Endothelial cell of umbilical vein (primary cell): ENCODE measurements around the gene KRTAP20-2.

Experiments
- EZH2 ChIP-seq: IDR thresholded peaks from 2 replicates; pipeline ENCODE4 v1.6.1; 2012; ENCODE audit warnings: borderline replicate concordance, low read depth, mild to moderate bottlenecking, moderate library complexity, low read length, inconsistent platforms; ENCODE audit not compliant: severe bottlenecking
- POLR2A ChIP-seq: IDR thresholded peaks from 2 replicates; pipeline ENCODE4 v1.6.1; 2012; ENCODE audit warnings: low read depth, mild to moderate bottlenecking, control low read depth, low read length
- POLR2AphosphoS5 ChIP-seq: IDR thresholded peaks from 2 replicates; pipeline ENCODE4 v1.6.1; 2012; ENCODE audit warnings: low read depth, mild to moderate bottlenecking, control low read depth, low read length, moderate library complexity; ENCODE audit not compliant: insufficient read depth
- TF ChIP-seq, protein P1 (sequence below), 2 donors: IDR thresholded peaks; 1 replicate in 1 of 2; 2 replicates in 1 of 2; pipeline ENCODE4 v1.5.1; 2011; ENCODE audit warnings: low read length in 2 of 2, mild to moderate bottlenecking in 2 of 2, moderate library complexity in 2 of 2, control low read depth in 1 of 2, inconsistent platforms in 1 of 2, low read depth in 1 of 2; ENCODE audit not compliant: insufficient read depth in 1 of 2; ENCODE audit errors: extremely low read depth in 1 of 2

DNA sequence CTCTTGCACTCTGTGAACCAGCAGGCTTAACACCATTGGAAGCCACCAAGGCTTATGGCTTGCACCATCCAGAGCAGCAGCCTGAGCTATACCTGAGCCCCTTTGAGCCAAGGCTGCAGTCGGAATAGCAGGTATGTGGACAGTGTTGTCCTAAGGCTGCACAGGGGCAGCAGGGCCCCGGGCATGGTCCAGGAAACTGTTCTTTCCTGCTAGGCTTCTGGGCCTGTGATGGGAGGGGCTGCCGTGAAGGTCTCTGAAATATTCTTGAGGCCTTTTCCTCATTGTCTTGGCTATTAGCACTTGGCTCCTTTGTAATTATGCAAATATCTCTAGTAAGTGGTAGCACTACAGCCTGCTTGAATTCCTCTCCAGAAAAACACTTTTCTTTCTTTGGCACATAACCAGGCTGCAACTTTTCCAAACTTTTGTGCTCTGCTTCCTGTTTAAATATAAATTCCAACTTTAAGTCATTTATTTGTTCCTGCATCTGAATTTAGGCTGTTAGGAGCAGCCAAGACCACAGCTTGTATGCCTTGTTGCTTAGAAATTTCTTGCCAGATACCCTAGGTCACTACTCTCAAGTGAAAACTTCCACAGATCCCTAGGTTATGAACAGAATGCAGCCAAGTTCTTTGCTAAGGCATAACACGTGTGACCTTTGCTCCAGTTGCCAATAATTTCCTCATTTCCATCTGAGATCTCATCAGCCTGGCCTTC lies 9.4 kb upstream of the KRTAP20-2 start:
- TF ChIP-seq, protein P1, sequence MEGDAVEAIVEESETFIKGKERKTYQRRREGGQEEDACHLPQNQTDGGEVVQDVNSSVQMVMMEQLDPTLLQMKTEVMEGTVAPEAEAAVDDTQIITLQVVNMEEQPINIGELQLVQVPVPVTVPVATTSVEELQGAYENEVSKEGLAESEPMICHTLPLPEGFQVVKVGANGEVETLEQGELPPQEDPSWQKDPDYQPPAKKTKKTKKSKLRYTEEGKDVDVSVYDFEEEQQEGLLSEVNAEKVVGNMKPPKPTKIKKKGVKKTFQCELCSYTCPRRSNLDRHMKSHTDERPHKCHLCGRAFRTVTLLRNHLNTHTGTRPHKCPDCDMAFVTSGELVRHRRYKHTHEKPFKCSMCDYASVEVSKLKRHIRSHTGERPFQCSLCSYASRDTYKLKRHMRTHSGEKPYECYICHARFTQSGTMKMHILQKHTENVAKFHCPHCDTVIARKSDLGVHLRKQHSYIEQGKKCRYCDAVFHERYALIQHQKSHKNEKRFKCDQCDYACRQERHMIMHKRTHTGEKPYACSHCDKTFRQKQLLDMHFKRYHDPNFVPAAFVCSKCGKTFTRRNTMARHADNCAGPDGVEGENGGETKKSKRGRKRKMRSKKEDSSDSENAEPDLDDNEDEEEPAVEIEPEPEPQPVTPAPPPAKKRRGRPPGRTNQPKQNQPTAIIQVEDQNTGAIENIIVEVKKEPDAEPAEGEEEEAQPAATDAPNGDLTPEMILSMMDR (IDR thresholded peaks at IDR 0.05; ENCODE audit: extremely low read depth in 1 of 2, insufficient read depth in 1 of 2, low read depth in 1 of 2, low read length in 2 of 2): no peak
- no peak for TF ChIP-seq EZH2
- TF ChIP-seq POLR2AphosphoS5: no peak
- TF ChIP-seq POLR2A: no peak
